ENCODE data around the gene KIF4A.

KIF4A gene

DNA sequence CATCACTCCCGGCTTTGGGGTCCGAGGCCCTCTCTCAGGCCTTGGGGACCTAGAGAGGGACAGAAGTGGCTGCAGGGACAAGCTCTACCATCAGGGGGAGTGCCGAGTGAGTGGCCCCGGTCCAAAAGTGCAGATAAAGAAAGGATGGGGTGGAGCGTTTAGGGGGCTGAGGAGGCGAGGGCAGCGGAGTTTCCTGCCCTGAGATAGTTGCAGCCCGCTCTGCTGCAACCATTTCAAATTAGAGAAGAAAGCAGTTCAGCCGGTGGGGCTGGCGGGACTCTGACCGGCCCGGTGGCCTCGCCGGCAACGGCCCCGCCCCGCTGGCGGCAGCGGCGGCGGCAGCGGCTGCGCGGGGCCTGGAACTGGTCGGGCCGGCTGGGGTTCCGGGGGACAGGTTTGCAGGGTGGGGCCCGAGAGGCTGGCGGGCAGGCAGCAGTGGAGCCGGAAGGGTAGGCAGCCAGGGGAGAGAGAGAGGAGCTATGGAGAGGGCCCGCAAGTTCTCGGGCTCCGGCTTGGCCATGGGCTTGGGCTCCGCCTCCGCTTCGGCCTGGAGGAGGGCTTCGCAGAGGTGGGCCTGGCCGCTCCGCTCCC, 162.3 kb downstream of the KIF4A start:
- H3K4me3 ChIP-seq (replicated peaks; ENCODE audit: low read depth, low read length), result peak overlapping the region; percentile 54
- peak; percentile 44 for DNase-seq (ENCODE audit: low read depth)
- TF ChIP-seq, protein P1, sequence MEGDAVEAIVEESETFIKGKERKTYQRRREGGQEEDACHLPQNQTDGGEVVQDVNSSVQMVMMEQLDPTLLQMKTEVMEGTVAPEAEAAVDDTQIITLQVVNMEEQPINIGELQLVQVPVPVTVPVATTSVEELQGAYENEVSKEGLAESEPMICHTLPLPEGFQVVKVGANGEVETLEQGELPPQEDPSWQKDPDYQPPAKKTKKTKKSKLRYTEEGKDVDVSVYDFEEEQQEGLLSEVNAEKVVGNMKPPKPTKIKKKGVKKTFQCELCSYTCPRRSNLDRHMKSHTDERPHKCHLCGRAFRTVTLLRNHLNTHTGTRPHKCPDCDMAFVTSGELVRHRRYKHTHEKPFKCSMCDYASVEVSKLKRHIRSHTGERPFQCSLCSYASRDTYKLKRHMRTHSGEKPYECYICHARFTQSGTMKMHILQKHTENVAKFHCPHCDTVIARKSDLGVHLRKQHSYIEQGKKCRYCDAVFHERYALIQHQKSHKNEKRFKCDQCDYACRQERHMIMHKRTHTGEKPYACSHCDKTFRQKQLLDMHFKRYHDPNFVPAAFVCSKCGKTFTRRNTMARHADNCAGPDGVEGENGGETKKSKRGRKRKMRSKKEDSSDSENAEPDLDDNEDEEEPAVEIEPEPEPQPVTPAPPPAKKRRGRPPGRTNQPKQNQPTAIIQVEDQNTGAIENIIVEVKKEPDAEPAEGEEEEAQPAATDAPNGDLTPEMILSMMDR (IDR thresholded peaks at IDR 0.05; ENCODE audit: low read length, missing control alignments), result peak; percentile 61

DNA sequence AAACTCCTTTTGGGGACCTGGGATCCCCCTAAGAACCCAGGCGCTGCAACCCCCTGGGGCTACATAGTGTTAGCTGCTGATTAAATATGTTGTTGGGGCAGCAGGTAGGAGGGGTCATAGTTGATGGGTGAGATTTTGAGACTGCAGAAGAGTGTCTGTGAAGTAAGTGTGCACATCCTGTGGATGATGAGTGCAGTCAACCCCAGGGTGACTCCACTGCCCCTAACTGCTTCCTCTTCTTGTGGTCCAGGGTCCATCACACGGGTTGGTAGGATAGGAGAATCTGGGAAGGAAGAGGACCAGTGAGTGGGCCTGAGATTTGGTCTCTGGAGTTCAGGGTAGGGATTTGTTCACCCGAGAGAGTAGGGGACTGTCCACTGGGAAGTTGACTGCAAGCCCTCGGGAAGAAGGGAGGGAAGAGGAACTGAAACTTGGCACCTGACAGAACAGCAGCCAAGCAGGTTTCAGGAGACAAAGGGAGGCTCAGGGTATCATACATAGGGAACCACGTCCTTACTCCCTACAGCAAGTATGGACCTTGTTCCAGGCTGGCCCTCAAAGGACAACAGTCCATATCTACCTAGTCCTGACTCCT, 163.2 kb downstream of the KIF4A start:
- H3K4me3 ChIP-seq (replicated peaks; ENCODE audit: low read depth, low read length), result peak overlapping the region; percentile 54
- TF ChIP-seq, protein P1 (IDR thresholded peaks at IDR 0.05; ENCODE audit: low read length, missing control alignments), result no peak
- DNase-seq (ENCODE audit: low read depth), result no peak

- DNase-seq (ENCODE audit: low read depth), result peak; percentile 59
- TF ChIP-seq, protein P1 (IDR thresholded peaks at IDR 0.05; ENCODE audit: low read length, missing control alignments), result peak; percentile 86
- H3K4me3 ChIP-seq (replicated peaks; ENCODE audit: low read depth, low read length), result peak overlapping the region; percentile 52
Measured at GRCh38 chrX:70454441-70455365, 164.8 kb downstream of the KIF4A start.

DNA sequence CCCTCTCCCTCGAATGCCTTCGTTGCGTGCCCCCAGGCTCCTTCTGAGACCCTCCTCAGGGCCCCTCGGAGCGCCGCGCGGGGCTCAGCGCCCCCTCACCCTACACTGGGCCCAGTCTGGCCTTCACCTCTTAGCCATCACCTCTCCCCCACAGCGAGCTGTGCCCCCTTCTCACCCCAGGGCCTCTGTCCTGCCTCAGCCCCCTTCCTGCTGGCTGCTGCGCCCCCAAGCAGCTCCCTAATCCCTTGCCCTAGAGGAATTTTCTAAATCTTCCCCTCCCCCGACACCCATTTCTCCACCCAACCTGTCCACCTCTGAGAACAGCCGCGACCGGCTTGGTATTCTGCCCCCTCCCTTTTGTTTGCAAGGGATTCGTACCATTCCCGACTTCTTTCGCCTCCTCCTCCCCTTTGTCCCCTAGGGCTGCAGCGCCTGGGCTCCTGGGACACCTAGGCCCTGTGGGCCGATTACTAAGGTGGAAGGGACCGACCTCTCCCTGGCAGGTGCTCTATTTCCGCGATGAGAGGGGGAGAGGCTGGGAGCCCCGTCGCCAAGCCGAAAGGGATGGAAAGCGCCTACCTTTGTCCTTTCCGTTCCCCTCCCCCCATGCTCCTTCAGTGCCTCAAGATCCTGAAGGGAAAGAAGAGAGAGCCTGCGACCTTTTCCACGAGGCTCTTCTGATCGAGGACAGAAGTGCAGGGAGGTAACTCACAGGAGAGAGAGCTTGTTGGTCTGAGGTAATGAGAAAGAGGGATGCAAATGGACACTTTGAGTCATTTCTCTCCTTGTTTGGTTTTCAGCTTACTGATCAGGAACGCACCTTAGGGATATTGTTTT, 165.7 kb downstream of the KIF4A start:
- DNase-seq (ENCODE audit: low read depth), result no peak
- TF ChIP-seq, protein P1 (IDR thresholded peaks at IDR 0.05; ENCODE audit: low read length, missing control alignments), result no peak
- peak overlapping the region; percentile 52 for H3K4me3 ChIP-seq (replicated peaks; ENCODE audit: low read depth, low read length)

GRCh38 chrX:70456256-70456655, 166.4 kb downstream of the KIF4A start:
- DNase-seq (ENCODE audit: low read depth), result no peak
- H3K4me3 ChIP-seq (replicated peaks; ENCODE audit: low read depth, low read length), result no peak overlapping the region
- TF ChIP-seq, protein P1 (IDR thresholded peaks at IDR 0.05; ENCODE audit: low read length, missing control alignments), result no peak

- no peak for DNase-seq (ENCODE audit: low read depth)
- TF ChIP-seq, protein P1 (IDR thresholded peaks at IDR 0.05; ENCODE audit: low read length, missing control alignments), result no peak
- no peak overlapping the region for H3K4me3 ChIP-seq (replicated peaks; ENCODE audit: low read depth, low read length)
Measured at GRCh38 chrX:70461026-70461425, 171.1 kb downstream of the KIF4A start.
